Activated CD4-positive, alpha-beta T cell treated with anti-CD3 and anti-CD28 coated beads, Interleukin-2, Interleukin-4, amounts not matched to agents 100 ng/mL and 50 ng/mL, durations not matched to agents 16 hours and 8 hours (primary cell): ENCODE measurements around the gene AK5.

Source experiments
- DNase-seq: peaks from one replicate; pipeline ENCODE4 v3.0.0-alpha.2; 2020; ENCODE audit warnings: low spot score

Gene AK5, protein sequence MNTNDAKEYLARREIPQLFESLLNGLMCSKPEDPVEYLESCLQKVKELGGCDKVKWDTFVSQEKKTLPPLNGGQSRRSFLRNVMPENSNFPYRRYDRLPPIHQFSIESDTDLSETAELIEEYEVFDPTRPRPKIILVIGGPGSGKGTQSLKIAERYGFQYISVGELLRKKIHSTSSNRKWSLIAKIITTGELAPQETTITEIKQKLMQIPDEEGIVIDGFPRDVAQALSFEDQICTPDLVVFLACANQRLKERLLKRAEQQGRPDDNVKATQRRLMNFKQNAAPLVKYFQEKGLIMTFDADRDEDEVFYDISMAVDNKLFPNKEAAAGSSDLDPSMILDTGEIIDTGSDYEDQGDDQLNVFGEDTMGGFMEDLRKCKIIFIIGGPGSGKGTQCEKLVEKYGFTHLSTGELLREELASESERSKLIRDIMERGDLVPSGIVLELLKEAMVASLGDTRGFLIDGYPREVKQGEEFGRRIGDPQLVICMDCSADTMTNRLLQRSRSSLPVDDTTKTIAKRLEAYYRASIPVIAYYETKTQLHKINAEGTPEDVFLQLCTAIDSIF

DNA sequence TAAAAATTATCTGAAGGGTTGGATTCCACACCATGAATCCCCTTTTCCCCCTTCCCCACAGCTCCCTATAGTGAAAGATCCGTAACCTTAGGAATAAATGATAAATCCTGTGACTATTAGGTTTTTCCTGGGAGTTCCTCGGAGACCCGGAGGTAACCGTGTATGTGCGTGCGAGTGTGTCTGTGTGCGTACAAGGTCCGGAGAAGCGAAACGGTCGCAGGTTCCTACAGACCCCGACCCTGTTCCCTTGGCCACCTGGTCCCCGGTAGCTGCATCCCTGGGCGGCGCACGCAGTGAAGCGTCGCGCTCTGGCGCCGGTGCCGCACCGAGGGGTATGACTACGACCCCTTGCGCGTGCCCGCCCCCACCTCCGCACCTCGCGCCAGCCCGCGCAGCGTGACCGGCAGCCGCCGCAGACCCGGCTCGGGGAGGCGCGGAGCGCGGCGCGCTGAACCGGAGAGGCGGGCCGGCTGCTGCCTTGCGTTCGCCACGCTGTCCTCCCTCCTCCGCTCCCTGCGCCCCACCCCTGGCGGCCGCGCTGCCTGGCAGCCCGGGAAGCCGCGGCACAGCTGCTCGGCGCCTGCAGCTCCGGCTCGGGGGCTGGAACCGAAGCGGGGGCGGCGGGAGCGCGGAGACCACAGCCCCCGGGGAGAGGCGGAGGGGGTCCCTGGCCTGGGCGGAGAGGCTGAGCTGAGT lies at the start of gene AK5:
AK5 (plus strand) TSS at position 529 of the 696 bp plus-strand sequence. CDS start 295 bp downstream, outside the sequence.
- DNase-seq, result peak; percentile 8

- no peak for DNase-seq
Observed at GRCh38 chr1:77232829-77233228, 49.0 kb upstream of the AK5 start.

DNA sequence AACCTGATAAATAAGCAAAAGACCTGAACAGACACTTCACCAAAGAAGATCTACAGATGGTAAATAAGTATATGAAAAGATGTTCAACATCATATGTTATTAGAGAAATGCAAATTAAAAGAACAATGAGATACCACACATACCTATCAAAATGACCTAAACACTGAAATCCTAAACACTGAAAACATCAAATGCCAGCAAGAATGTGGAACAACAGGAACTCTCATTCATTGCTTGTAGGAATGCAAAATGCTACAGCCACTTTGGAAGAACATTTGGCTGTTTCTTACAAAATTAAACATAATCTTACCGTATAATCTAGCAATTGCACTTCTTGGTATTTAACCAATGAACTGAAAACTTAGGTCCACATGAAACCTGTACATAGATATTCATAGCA lies 47.7 kb upstream of the AK5 start:
- no peak for DNase-seq

GRCh38 chr1:77234943-77235342 lies 46.9 kb upstream of the AK5 start:
- no peak for DNase-seq

- DNase-seq, result no peak
Observed at GRCh38 chr1:77238462-77238861, 43.4 kb upstream of the AK5 start.

GRCh38 chr1:77239311-77239710 lies 42.5 kb upstream of the AK5 start:
- no peak for DNase-seq

- DNase-seq, result no peak
Observed at GRCh38 chr1:77245830-77246229, 36.0 kb upstream of the AK5 start.

- DNase-seq, result no peak
Observed at GRCh38 chr1:77250126-77250525, 31.7 kb upstream of the AK5 start.

- DNase-seq, result no peak
Observed at GRCh38 chr1:77253211-77253610, 28.6 kb upstream of the AK5 start.

DNA sequence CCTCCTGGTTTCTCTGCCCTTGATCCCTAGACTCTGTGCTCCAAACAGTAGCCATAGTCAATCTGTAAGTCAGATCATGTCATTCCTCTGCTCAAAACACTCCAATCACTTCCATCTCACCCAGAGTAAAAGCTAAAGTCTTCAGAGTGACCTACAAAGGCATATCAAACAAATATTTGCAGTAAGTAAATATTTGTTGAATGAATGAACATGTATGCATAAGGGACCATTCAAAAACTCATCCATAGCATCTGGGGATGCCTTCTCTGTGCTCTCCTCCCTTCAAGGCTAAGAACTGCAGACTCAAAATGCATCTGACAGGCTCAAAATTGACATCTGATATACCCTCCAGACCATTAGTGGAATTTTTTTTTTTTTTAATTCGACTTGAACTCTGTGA lies 18.1 kb upstream of the AK5 start:
- no peak for DNase-seq

GRCh38 chr1:77265180-77265579 lies 16.6 kb upstream of the AK5 start:
- no peak for DNase-seq

- DNase-seq, result no peak
Observed at GRCh38 chr1:77267035-77267434, 14.8 kb upstream of the AK5 start.

GRCh38 chr1:77271852-77272580 lies 9.8 kb upstream of the AK5 start:
- no peak for DNase-seq

DNA sequence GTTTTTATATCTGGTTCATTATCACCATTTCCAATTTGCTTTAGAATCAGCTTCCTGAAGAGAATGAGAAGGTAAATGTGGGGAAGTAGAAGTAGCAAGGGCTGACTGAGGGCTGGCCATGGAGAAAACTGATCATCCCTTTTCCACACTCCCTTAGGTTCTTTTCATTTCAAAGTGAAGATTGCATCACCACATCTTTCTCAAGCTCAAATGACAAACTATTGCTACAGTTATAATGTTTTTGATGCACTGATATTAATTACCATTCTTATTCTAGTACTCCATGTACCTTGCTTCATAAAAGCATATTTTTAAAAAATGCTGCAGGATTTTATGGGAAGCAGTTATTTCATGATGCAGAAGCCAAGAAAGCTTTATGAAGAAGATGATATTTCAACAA lies 7.9 kb upstream of the AK5 start:
- DNase-seq, result no peak

DNA sequence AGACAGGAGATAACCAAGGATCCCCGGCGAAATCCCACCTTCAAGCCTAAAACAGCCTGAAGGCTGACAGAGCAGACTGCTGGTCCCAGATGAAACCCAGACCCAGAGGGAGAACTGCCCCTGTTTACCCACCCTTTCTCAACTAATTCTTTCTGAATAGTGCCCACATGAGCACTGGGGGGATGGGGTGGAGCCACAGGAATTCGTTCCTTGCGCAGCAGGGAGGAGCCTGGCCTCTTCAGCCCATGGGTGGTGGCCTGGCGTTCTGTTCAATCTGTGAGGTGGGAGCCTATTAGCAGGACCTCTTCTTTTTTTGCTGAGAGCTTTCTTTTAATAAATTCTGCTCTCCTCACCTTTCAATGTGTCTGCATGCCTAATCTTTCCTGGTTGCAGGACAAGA lies 6.6 kb upstream of the AK5 start:
- no peak for DNase-seq

DNA sequence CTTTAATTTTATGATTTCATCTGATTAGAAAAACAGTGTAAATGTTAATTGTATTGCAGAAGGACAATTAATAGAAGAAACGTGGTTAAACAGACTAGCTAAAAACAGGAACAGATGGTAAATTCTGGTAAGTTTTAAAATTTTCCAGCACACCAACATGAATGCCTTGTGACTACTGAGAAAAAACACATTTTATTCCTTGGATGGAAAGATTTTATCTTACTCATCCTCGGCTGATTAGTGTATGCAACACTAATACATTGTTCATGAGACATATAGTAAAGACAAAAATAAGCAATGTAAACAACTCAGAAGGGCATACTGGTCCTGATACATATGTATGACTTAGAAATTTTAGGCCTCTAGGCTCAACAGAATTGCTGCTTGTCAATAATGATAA lies 4.9 kb upstream of the AK5 start:
- DNase-seq, result no peak

- no peak for DNase-seq
Observed at GRCh38 chr1:77279929-77280328, 1.9 kb upstream of the AK5 start.

DNA sequence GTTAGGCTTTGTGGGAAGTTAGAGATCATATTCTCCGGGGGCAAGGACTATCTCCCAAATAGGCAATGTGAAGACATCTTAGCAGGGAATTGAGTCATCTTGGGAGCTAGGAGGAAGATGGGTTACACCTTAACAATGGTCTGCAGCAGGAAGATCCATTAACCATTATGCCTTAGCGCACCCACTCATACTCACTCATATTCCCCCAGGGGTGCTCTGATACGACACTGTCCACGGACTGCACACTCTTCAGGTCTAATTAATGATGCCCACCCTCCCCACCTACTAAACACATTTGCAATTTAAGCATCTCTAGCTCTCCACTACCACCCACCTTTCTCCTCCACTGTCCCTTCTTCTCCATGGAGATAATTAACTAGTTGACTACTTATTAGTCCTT lies 857 bp upstream of the AK5 start:
- DNase-seq, result no peak

GRCh38 chr1:77282187-77282865 lies 507 bp downstream of the AK5 start:
- peak; percentile 10 for DNase-seq

- no peak for DNase-seq
Observed at GRCh38 chr1:77282866-77283539, 1.2 kb downstream of the AK5 start.

- no peak for DNase-seq
Observed at GRCh38 chr1:77283701-77284425, 2.0 kb downstream of the AK5 start.
